Suprapubic skin (tissue), 3 donors: ENCODE data around the gene MRS2.

Source experiments
- EP300 ChIP-seq: sonication (generic); formaldehyde crosslinking; IDR thresholded peaks from one replicate; pipeline ENCODE4 v1.6.1; 2017; ENCODE audit warnings: antibody characterized with exemption
- POLR2A ChIP-seq, 2 donors: fragments of 450-650 bp; IDR thresholded peaks; one replicate each; pipeline ENCODE4 v1.6.1; 2017; ENCODE audit warnings: antibody characterized with exemption in 2 of 2, mild to moderate bottlenecking in 2 of 2, moderate library complexity in 2 of 2
- TF ChIP-seq, protein P1 (sequence below), 2 donors: fragments of 200-600 bp in 1 of 2; fragments of 450-650 bp in 1 of 2; sonication (generic) in 1 of 2; IDR thresholded peaks; one replicate each; pipeline ENCODE4 v1.5.1; 2016 to 2019; ENCODE audit warnings: antibody characterized with exemption in 2 of 2, mild to moderate bottlenecking in 1 of 2, moderate library complexity in 1 of 2

DNA sequence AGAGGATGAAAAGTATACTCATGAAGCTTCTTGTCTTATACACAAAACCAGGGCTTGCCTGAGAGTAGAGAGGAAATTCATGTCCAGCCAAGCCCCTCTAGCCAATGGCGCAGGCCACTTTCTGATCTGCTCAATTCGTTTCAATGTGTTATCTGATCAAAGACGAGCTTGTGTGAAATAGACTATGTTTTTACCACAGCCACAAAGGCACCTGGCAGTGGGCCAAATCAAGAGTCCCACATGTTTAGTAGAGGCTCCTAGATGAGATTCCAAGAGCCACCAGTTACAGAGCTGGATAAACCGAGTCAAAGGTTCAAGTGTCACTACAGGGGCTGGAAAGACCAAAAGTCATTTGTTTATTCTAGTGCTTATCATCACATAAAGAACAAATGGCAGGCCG, 51.7 kb downstream of the MRS2 start:
- TF ChIP-seq, protein P1, sequence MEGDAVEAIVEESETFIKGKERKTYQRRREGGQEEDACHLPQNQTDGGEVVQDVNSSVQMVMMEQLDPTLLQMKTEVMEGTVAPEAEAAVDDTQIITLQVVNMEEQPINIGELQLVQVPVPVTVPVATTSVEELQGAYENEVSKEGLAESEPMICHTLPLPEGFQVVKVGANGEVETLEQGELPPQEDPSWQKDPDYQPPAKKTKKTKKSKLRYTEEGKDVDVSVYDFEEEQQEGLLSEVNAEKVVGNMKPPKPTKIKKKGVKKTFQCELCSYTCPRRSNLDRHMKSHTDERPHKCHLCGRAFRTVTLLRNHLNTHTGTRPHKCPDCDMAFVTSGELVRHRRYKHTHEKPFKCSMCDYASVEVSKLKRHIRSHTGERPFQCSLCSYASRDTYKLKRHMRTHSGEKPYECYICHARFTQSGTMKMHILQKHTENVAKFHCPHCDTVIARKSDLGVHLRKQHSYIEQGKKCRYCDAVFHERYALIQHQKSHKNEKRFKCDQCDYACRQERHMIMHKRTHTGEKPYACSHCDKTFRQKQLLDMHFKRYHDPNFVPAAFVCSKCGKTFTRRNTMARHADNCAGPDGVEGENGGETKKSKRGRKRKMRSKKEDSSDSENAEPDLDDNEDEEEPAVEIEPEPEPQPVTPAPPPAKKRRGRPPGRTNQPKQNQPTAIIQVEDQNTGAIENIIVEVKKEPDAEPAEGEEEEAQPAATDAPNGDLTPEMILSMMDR (IDR thresholded peaks at IDR 0.05): no peak
- TF ChIP-seq EP300 (no peak), POLR2A (IDR thresholded peaks at IDR 0.05) (no peak)
